Islet of Langerhans (tissue), 1 donor: ENCODE results near the gene RPL37.
"Not testable (repeated sequence)": the region's sequence is repeated elsewhere in the genome, so short reads cannot be mapped to it uniquely, and the experiment has no call there.

Source experiments
- FAIRE-seq: peaks from one replicate; lab custom pipeline; 2011; peaks lifted over from hg19 to GRCh38; lab: Jason Lieb, UNC

The RPL37 gene

DNA sequence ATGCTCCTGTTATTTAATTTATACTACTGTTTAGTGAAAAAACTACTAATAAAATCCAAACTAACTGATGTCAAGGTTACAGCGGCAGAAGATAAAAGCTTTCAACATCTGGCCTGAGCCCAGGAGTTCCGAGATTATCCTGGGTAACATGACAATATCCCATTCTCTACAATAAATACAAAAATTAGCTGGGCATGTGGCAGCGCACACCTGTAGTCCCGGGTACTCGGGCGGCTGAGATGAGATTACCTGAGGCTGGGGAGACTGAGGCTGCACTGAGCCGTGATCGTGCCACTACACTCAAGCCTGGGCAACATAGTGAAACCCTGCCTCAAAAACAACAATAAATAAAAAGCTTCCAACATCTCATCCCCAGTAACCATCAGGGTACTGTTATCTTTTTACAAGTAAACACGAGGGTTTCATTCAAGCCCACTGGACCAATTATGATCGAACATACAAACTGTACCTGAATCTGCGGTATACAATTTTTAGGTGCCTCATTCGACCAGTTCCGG is 1.3 kb downstream of the RPL37 start:
- no peak for FAIRE-seq

DNA sequence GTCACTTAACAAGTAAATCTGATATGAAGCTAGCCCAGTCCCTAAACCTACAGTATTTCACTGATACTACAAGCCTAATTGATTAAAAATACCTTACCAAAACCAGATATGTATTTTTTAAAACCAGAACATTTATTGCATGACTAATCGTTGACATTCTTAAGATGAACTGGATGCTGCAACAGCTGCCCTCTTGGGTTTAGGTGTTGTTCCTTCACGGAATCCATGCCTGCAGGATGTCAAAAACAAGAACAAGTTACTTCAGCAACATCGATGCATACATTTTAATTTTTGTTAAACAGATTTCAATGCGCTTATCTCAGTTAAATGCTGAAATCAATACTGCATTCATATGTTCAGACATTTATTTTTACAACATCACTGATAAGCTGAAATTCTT is 2.7 kb downstream of the RPL37 start:
- no peak for FAIRE-seq

DNA sequence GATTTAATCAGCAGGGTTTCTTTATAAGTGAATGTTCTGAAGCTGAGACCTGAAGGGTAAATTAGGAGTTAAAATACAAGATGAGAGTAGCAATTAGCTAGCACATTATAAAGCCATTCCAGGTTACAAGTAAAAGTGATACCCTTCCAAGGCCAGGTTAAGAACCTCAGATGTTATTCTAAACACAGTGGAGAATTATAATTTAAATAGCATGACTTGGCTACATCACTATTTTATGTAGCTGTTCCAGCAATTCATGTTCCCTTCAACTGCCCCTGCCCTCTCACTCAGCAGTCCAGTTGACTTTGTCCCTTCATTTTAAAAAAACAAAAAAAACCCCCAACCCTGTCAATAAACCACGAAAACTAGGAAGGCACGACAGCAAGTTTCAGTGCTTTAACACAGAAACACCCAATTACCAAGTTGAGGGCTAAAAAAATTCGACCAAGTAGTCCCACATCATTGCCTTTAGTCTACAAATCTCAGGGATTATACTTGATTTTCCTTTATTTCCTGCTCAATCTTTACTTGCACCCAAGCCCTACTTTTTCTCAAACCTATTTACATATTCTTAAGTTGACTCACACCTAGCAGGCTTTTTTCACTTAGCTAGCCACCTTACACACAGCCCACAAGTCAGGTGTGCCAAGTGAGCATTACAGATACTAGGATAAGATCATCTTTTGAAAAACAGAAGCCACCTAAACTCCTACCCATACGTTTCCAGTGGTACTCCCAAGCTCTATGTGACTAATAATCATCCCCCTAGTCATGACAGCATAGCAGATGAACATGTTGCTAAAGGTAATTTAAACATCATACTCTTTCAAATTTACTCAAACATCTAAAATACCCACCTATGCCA is 3.4 kb downstream of the RPL37 start:
- FAIRE-seq: no peak

DNA sequence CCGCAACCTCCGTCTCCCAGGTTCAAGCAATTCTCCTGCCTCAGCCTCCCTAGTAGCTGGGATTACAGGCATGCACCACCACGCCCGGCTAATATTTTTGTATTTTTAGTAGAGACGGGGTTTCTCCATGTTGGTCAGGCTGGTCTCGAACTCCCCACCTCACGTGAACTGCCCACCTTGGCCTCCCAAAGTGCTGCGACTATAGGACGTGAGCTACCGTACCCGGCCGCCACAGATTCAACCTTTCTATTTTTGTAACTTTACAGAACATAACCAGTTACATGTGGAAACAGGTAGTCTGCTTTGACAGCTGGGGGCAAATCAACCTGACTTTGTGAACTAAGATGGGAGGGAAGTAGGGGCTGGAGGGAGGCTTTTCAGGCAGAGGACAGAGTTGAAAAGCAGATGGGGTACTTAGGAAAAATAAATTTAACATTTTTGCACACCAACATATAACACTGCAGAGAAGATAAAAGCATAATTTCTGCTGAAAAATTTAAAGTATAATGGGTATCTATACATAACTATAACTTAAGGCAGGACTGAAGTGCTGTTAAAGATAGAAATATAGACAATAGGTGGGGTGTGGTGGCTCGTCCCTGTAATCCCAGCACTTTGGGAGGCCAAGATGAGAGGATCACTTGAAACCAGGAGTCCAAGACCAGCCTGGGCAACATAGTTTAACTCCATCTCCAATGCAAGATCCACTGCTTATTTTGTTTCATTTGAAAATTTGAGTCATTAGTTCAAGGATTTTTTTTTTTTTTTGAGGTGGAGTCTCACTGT is 5.1 kb downstream of the RPL37 start:
- FAIRE-seq: no peak

DNA sequence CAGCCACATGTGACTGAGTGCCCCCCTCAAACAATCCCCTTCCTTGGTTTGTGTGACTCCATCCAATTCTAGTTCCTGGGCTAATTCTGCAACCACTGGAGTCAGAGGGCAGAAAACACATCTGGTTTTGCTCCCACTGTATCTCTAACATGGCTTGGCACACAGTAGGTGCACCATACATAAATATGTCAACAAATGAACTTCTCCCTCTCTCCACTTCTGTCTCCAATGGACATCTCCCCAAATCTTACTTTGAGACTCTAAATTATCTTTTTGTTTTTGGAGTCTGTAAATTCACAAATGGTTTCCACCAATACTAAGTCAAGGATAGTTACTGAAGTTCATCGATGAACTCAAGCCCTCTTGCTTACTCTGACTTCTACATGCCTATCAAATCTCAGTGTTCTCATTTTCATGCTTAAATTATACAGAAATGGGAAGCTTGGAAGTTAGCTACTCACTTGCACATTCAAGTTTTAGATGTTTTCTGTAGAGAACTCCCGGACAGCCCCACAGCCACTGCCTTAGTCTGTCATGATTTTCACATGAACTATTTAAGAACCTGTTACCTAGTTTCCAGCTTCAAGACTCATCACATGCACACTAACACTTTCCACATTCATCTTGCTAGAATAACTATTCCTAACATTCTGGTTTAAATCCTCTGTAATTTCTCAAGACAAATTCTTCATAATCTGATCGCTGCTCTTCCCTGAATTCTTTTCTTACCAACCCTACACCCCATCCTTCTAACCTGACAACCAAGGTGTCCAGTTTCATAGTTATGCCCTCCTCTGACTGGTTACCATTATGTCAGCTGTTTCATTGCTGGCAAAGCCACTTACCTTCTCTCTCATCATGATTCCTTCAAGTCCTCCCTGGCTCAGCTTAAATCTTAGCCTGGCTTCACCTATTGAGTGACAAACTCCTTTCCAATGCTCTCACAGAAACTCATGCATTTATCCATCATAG is 6.0 kb downstream of the RPL37 start:
- FAIRE-seq: no peak

DNA sequence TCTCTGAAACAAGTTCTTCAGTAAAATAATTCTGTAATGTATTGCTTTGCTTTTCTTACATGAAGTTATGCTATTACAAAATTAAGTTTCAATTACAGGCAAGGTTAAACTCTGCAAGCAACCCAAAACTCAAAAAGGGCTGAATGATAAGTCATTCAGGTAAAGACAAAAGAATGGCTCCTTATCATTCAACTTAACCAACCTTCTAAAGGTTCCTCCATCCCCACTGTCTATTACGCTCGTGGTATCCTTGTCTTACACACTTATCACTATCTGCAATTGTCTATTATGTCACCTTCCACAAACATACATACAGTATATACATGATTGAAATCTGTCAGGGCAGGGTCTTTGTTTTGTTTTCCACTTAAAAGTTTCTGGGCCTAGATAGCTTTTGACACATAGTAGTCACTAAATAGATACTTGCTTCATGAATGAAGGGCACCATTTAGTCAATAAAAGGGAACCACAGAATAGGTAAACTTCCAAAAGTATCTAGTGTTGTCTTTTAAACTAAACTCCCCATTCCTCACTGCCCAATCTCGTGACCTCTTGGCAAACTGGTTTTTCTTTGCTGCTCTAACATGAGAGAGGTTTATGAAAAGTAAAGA is 6.9 kb downstream of the RPL37 start:
- FAIRE-seq: no peak

DNA sequence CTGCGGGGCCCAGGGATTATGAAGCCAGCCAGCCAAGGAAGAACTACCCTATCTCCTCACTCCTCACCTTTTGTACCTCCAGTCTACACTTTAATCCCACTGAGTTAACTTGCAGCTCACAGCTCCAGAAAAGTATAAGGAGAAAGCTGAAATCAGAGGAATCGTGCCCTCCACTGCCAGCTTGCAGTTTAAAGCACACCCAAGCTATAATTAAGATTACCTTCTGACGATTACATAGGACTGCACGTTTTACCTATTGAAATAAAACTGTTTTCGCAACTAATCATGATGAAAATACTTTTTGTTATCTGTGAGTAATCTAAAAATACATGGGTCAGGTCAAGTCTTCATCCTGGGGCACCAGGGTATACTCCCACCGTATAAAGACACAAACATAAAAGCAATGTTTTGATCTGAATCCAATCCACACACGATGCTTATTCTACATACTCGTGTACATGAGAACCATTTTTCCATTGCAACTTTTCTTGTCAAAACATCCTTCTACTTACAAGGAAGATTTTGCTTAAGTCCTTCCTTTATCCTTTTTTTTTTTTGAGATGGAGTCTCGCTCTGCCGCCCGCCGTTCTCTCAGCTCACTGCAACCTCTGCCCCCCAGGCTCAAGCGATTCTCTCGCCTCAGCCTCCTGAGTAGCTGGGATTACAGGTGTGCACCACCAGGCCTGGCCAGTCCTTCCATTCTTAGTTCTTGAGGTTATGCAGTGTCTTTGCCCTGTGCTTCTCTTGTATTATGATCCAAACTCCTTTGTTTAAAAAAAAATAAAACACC is 7.6 kb downstream of the RPL37 start:
- no peak for FAIRE-seq

DNA sequence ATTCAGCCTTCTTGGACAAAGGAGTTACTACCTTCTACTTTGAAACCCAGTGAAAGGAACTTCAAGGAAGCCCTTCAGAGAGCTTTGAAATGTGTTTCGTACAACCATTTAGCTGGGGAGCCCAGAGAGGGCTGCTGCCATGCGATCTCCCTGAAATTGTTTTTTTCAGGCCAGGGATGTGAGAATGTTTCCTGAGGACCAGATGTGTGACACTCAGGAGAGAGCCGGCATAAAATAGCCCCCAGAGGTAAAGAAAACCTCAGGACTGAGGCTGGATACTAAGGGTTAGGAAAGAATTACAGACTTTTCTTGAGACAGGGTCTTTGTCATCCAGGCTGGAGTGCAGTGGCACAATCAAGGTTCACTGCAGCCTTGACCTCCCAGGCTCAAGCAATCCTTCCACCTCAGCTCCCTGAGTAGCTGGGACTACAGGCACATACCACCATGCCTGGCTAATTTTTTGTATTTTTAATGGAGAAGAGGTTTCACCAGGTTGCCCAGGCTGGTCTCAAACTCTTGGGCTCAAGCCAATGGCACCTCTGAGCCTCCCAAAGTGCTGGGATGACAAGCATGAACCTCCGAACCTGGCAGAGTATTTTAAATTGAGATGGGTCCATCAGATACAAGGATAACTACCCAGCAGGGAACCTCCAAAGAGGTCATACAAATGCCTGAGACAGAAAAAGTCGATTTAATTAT is 8.4 kb downstream of the RPL37 start:
- FAIRE-seq: no peak

DNA sequence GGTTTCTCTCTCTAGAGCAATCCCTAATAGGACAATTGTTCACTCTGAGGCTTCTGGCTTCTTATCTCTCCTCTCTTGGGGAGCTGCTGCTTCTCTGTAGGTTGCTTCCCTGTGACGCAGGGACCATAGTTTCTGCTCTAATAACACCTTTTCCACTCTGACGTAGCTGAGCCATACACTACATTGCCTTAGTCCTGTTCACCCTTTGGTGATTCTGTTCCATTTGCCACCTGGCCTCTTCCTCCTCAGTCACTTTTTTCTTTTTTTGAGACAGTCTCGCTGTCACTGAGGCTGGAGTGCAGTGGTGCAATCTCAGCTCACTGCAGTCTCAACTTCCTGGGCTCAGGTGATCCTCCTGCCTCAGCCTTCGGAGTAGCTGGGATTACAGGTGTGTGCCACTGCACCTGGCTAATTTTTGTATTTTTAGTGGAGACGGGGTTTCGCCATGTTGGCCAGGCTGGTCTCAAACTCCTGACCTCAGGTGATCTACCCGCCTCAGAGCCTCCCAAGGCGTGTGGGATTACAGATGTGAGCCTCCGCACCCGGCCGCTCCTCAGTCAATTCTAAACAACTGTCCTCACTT is 9.5 kb downstream of the RPL37 start:
- not testable (repeated sequence) for FAIRE-seq

DNA sequence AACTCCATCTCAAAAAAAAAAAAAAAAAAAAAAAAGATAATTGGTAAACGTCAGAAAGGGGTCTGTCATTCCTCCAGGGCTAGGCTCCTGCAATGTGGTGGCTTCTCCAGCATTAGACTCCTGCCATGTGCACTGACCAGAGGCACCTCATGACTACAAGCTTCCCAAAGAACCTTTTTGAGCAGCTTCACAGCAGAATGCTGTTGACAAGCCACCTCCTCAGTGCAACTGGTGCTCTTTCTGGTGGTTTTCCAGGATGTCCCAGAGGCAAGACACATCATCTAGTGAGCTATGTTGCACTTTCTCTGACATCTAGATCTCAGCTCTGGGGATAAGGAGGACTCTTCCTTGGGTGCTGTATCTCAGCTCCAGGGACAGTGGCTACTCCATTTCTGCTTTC is 11.6 kb downstream of the RPL37 start:
- FAIRE-seq: no peak

DNA sequence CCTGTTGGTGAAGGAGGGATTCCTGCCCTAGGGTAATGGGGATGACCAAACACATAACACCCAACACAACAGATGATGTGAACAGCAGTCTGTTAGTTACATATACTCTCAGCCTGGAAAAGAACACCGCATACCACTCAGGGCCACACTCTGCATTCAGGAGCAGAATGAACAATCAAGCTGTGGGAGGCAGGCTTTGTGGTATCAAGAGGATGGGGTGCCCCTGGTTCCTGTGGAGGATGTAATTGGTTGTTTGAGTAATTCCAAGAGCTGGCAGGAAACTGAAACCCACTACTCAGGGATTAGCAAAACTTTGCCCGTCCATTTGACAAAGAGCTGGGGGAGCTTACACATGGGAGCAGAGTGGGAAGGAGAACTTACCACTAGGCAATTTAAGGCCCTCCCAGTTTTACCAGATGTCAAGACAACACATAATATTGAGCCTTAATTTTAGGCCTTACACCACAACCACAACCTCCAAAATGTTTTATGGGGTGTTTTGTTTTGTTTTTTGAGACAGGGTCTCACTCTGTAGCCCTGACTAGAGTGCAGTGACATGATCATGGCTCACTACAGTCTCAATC is 21.2 kb downstream of the RPL37 start:
- no peak for FAIRE-seq

DNA sequence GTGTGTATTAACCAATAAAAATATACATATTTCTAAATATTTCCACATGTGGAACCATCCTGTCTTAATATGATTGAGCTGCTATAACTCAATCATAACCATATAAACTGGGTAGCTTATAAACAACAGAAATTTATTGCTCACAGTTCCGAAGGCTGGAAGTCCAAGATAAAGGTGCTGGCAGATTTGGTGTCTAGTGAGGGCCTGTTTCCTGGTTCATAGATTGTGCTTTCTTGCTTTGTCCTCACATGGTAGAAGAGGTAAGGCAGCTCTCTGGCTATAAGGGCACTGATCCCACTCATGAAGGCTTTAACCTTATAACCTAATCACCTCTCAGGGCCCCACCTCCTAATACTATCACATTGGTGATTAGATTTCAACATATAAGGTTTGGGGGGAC is 22.9 kb downstream of the RPL37 start:
- no peak for FAIRE-seq

DNA sequence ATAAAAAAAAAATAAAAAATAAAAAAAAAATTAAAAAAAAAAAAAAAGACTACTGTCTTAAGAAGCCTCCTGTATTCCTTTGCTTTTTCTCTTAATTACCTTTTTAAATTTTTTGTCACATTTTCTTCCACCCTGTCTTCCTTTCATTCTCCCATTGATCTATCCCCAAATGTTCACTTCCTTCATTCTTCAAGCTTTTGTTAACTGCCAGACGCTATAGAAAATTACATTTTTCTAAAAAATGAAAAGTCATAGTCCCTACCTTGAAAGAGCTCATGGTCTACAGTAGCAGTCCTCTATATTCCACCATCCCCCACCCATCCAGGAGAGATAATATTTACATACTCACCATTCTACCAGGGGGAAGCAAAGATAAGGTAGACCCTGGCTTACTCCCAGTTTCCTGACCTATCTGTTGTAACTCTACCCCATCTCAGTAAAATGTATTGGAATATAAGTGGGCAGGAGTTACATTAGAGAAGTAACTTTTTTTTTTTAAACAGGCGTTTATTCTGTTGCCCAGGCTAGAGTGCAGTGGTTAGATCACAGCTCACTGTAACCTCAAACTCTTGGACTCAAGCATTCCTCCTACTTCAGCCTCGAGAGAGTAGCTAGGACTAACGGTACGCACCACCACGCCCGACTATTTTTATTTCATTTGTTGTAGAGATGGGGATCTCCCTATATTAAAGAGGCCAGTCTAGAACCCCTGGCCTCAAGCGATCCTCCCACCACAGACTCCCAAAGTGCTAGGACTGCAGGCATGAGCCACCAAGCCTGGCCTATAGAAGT is 33.1 kb downstream of the RPL37 start:
- no peak for FAIRE-seq

DNA sequence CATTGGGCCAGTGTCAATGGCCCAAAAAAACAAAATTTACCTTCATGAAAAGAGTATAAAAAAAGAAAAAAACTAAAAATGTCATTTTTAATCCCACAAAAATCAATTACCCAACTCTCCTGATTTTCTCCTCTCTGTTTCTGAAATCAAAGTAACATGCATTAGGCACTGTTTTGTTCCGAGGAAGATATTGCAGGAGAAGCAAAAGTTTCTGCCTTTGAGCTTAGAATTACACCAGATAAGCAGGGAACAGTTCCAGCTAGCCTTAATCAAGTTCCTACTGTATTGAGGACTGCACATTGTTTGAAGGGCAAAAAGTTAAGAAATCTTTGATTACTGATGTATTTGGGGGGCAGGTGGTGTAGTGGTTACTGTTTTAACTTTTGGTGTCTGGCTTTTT is 35.8 kb downstream of the RPL37 start:
- no peak for FAIRE-seq

DNA sequence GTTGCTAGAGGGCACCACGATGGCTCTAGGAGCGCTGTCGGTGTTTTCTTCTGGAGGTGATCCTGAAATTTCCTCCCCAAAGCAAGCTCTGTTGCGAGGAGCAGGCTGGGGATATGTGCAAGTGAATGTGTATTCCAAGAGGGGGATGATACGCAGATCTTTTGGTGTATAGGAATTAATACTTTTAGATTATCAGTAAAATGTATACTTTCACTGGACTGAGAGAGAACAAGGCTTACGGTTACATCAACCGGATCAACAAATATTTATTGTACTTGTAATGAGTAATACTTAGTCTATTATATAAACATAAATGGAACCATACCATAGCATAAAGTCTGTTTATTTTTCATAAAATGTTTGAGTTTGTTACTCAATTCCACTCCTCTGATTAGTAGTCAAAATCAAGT is 36.2 kb downstream of the RPL37 start:
- no peak for FAIRE-seq

DNA sequence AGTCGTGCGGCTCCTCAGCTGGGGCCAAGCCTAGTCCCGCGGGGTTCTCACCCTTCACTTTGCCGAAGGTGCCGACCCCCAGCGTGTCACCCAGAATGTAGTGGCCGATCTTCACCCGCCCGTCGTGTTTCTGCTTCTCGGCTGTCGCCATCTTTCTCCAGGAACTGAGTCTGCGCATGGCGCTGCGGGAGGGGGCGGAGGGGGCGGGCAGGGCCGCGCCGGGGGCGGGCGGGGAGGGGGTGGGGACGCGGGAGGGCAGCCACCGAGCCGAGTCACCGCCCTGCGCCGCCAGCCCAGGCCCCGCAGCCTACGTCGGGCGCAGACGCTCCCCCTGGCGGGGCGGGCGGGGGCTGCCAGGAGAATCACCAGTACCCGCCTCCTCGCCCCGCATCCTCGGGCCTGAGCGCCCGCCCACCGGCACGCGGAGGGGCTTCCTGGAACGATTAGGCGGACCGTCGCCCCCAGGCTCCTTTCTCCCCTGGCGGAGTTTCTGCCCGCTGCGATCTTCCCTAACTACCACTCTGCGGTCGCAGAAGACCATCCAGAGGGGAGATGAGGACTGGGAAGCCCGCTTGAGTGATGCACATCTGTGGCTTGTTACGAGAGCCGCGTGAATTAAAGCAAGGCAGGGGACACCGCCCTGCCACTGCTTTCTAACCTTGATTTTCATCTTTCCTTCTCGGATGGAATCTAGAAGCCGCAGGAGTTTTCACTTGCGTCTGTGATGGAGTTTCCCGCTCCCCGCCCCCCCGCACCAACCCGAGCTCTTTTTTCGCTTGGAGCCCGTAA is 36.8 kb downstream of the RPL37 start, which contains the start of gene PRKAA1:
Gene PRKAA1, minus strand, starts transcription at position 363 of the 789 bp plus-strand sequence. Its CDS starts 185 bp downstream, at position 178.
- FAIRE-seq: no peak

DNA sequence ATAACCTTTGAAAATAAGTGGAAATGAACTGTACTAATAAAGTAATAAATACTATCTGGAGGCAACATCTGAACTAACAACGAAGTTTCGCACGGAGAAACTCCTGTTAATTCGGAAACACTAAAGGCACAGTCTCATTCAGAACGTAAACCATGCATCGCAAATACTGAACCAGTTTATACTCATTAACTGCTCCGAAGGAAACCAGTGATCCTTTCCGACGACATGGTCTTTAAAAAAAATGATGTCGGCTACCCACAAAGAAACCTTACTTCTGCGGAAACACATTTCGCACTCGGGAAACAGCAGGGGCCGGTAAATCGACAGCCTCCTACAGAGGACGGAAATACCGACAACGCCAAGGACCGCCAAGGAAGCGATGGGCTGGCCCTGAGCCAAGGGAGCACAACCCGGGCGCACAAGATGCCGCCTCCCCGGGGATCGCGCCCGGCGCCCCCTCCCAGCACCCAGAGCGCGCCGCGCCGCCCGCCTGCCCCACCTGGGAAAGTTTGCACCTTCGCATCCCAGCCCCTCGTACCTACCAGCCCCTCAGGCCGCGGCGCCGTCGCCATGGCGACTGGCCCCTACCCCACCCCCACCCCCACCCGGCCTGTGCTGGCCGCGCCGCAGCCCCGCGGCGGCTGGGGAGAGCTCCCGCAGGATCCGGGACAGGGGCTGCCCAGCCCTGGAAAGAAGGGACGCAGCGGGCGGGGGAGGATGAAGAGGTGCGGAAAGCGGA is 37.6 kb downstream of the RPL37 start:
- no peak for FAIRE-seq
